ENCODE results near the gene RNASET2.
"Not testable (repeated sequence)": the region's sequence is repeated elsewhere in the genome, so short reads cannot be mapped to it uniquely, and the experiment has no call there.

RNASET2 gene

GRCh38 chr6:166900956-166901607 is 55.3 kb downstream of the RNASET2 start:
- DNase-seq = no peak

DNA sequence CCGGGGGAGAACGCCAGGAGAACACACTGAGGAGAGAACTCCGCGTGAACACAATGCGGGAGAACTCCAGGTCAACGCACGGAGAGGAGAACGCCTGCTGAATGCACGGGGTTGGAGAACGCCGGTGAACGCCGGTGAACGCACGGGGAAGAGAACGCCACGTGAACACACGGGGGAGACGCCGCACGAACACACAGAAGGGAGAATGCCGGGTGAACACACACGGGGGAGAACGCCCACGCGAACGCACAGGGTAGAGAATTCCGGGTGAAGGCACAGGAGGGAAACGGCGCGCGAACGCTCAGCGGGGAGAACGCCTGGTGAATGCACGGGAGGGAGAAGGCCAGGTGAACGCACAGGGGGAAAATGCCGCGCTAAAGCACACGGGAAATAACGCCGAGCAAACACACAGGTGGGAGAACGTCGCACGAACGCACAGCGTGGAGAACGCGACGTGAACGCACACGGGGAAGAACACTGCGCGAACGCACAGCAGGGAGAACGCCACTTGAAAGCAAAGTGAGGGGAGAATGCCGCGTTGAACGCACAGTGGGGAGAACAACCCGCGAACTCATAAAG is 56.1 kb downstream of the RNASET2 start:
- no peak for DNase-seq

DNA sequence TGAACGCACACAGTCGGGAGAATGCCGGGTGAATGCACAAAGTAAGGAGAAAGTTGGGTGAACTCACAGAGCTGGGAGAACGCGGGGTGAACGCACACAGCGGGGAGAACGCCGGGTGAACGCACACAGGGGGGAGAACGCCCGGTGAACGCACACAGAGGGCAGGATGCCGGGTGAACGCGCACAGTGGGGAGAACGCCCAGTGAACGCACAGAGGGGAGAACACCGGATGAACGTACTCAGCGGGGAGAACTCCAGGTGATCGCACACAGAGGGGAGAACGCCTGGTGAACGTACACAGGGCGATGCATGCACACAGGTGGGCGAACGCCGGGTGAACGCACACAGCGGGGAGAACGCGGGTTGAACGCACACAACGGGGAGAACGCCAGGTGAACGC is 57.4 kb downstream of the RNASET2 start:
- no peak for DNase-seq

- not testable (repeated sequence) for DNase-seq
These were observed 61.7 kb downstream of the RNASET2 start for GRCh38 chr6:166894614-166895013.

DNA sequence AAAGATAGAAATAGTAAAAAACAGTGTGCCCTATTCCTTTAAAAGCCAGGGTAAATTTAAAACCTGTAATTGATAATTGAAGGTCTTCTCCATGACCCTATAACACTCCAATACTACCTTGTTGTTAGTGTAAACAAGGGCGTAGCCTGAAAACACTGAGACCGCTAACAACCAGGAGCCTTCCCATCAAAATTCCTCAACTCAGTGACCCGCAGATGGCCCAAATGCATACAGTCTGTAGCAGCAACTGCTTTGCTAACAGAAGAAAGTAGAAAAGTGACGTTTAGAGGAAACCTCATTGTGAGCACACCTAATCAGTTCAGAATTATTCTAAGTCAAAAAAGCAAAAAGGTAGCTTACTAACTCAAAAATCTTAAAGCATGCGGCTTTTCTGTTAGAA is 63.9 kb downstream of the RNASET2 start:
- DNase-seq = not testable (repeated sequence)

GRCh38 chr6:166886773-166887172 is 69.6 kb downstream of the RNASET2 start:
- not testable (repeated sequence) for DNase-seq

DNA sequence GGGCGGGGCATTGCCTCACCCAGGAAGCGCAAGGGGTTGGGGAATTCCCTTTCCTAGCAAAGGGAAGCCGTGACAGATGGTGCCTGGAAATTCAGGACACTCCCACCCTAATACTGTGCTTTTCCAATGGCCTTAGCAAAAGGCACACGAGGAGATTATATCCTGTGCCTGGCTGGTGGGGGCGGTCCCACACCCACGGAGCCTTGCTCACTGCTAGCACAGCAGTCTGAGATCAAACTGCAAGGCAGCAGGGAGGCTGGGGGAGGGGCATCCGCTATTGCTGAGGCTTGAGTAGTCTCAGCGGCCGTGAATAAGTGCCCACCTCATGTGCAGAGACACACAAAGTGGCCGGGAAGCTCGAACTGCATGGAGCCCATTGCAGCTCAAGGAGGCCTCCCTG is 71.4 kb downstream of the RNASET2 start:
- DNase-seq = not testable (repeated sequence)

DNA sequence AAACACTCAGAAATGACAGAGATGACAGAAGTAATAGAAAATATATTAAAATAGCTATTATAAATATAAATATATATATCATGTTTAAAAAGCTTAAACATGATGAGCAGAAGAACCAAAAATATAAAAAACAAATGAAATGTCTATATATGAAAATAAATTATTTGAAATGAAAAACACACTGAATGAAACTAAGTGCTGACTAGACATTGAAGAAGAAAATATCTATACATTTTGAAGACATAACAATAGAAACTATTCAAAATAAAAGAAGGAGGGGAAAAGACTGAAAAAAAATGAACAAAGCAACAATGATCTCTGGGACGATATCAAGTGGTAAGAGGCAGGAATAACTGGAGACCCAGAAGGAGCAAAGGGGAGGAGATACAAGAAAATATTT is 76.8 kb downstream of the RNASET2 start:
- no peak for DNase-seq
